HepG2 (cell line): ENCODE data around the gene SMAD7. TPM values are rescaled to one million over a fixed set of nuclear protein-coding genes. Genes with fewer than 3 reads are reported as not detected.

ENCODE experiments used
- AHR ChIP-seq: IDR thresholded peaks from 2 replicates; pipeline ENCODE4 v1.6.1; 2018; ENCODE audit warnings: missing genetic modification reagents, missing compliant biosample characterization
- AKNA ChIP-seq: sonication (generic); formaldehyde crosslinking; IDR thresholded peaks from 2 replicates; pipeline ENCODE4 v1.4.0; 2020; ENCODE audit warnings: missing genetic modification reagents, borderline replicate concordance
- HMGXB4 ChIP-seq, 2 experiments: sonication (generic) in 1 of 2; formaldehyde crosslinking in 1 of 2; IDR thresholded peaks; 2 replicates each; pipeline versions ENCODE4 v1.4.0 to v1.6.1; 2018 to 2020; ENCODE audit warnings: missing genetic modification reagents in 2 of 2, borderline replicate concordance in 1 of 2, low read depth in 1 of 2, mild to moderate bottlenecking in 1 of 2, missing biosample characterization in 1 of 2
- HNRNPLL ChIP-seq: fragments of 200-400 bp; formaldehyde crosslinking; IDR thresholded peaks from 2 replicates; pipeline ENCODE4 v1.6.1; 2017; ENCODE audit warnings: mild to moderate bottlenecking, low read depth, low read length; ENCODE audit not compliant: poor library complexity, severe bottlenecking
- ISL2 ChIP-seq: sonication (generic); formaldehyde crosslinking; IDR thresholded peaks from 2 replicates; pipeline ENCODE4 v1.5.0; 2020; ENCODE audit warnings: missing genetic modification reagents
- KLF13 ChIP-seq: sonication (generic); formaldehyde crosslinking; IDR thresholded peaks from 2 replicates; pipeline ENCODE4 v1.4.0; 2020; ENCODE audit warnings: mild to moderate bottlenecking, missing genetic modification reagents
- LCORL ChIP-seq, 2 experiments: fragments of 450-650 bp in 1 of 2; sonication (generic) in 1 of 2; formaldehyde crosslinking in 1 of 2; IDR thresholded peaks; 2 replicates each; pipeline versions ENCODE4 v1.5.0 to v1.6.1; 2017 to 2020; ENCODE audit warnings: antibody characterized with exemption in 1 of 2, missing genetic modification reagents in 1 of 2
- MAFF ChIP-seq: IDR thresholded peaks from 2 replicates; pipeline ENCODE4 v1.6.1; 2011; ENCODE audit warnings: low read depth, low read length, improper control_type of control experiment
- SP5 ChIP-seq: IDR thresholded peaks from 2 replicates; pipeline ENCODE4 v1.6.1; 2016; ENCODE audit warnings: low read depth, borderline replicate concordance
- TMF1 ChIP-seq: sonication (generic); formaldehyde crosslinking; IDR thresholded peaks from 2 replicates; pipeline ENCODE4 v1.8.1; 2022; ENCODE audit warnings: low read depth, missing genetic modification reagents
- ZFAT ChIP-seq: sonication (generic); formaldehyde crosslinking; conservative IDR thresholded peaks from 2 replicates; pipeline ENCODE4 v1.8.1; 2023; ENCODE audit warnings: missing genetic modification reagents, inconsistent platforms
- ZNF281 ChIP-seq: sonication (generic); formaldehyde crosslinking; IDR thresholded peaks from 2 replicates; pipeline ENCODE4 v1.4.0; 2020; ENCODE audit warnings: missing genetic modification reagents, borderline replicate concordance
- ZNF616 ChIP-seq: sonication (generic); formaldehyde crosslinking; IDR thresholded peaks from 2 replicates; pipeline ENCODE4 v1.5.0; 2020; ENCODE audit warnings: low read depth, mild to moderate bottlenecking, missing genetic modification reagents
- ZNF644 ChIP-seq: IDR thresholded peaks from 2 replicates; pipeline ENCODE4 v1.6.1; 2016; ENCODE audit warnings: low read depth
- polyA plus RNA-seq, 8 experiments: library from polyadenylated mRNA; depleted of rRNA in 3 of 8; stranded (reverse) in 7 of 8; unstranded in 1 of 8; fragments of >200 nt; fragmentation: Illumina TruSeq in 4 of 8; extraction: Trizol in 4 of 8; gene quantifications; 2 replicates each; pipeline versions ENCODE4 v1.2.1 to v1.2.3, GENCODE V29; 2011 to 2016; ENCODE audit warnings: low read depth in 4 of 8, missing spikeins in 1 of 8, mixed read lengths in 1 of 8; ENCODE audit not compliant: insufficient read depth in 1 of 8
- total RNA-seq, 5 experiments: library from RNA; depleted of rRNA; stranded (reverse); fragments of >200 nt; fragmentation: Illumina TruSeq; extraction: Trizol; gene quantifications; 2 replicates each; pipeline ENCODE4 v1.2.3, GENCODE V29; 2016; ENCODE audit warnings: low read depth in 1 of 5
- TF ChIP-seq, protein P1 (sequence below): sonication (generic); formaldehyde crosslinking; IDR thresholded peaks from 2 replicates; pipeline ENCODE4 v1.5.0; 2020; ENCODE audit warnings: missing genetic modification reagents
- TF ChIP-seq, protein P2 (sequence below): IDR thresholded peaks from 2 replicates; pipeline ENCODE4 v1.6.1; 2012; ENCODE audit warnings: inconsistent platforms
- TF ChIP-seq, protein P3 (sequence below): conservative IDR thresholded peaks from 2 replicates; pipeline ENCODE4 v1.6.1; 2018; ENCODE audit warnings: missing genetic modification reagents

Gene SMAD7
- total and polyA plus RNA-seq, 2 of the 13 experiments (the other 11 are each of a cell fraction or from before 2014, with no cell fraction given) = 17.4 to 24.7 TPM

DNA sequence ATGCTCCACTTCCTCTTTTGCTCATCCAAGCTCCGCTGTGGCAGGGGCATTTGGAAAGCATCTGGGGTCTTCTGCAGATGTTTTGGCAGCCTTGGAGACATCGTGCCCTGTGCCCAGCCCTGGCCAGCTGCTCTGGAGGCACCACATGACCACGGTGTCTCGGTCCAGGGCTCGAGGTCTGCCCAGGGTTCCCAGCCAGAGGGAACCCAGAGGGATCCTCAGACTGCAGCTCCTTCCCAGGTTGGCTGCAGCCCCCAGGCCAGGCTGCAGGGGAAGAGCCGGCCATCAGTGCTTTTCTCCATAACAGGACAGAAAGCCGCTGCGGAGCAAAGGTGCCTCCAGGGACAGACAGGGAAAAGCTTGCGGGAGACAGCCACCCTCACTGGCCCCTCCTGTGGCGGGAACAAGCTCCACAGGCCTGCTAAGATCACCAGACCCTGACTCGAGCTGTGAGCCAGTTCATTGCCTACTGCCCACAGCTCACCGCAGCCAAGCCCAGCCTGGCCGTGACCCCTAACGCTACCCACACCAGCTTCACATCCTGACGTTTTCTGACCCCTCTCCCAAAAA, 74.7 kb downstream of the SMAD7 start (continued):
- TF ChIP-seq AKNA (CRISPR knock-in tag) = no peak
- no peak for TF ChIP-seq SP5 (CRISPR knock-in tag)
- TF ChIP-seq ZNF616 (CRISPR knock-in tag) = no peak
- TF ChIP-seq ZNF281 = no peak
- no peak for TF ChIP-seq ISL2 (CRISPR knock-in tag)
- no peak for TF ChIP-seq ZFAT (CRISPR knock-in tag)
- TF ChIP-seq TMF1 (CRISPR knock-in tag) = no peak
- TF ChIP-seq HMGXB4 (CRISPR knock-in tag; IDR thresholded peaks at IDR 0.05; ENCODE audit: borderline replicate concordance in 1 of 2, low read depth in 1 of 2) = 0 out of 4 replicates have a peak, but pooled peaks of 1 of the 2 experiments have one; percentile 20
- TF ChIP-seq KLF13 = no peak
- TF ChIP-seq ZNF644 (CRISPR knock-in tag) = no peak
- no peak for TF ChIP-seq MAFF
- TF ChIP-seq LCORL (IDR thresholded peaks at IDR 0.05) = no peak
- TF ChIP-seq LCORL (CRISPR knock-in tag; IDR thresholded peaks at IDR 0.05) = no peak
- TF ChIP-seq AHR = no peak
- TF ChIP-seq, protein P1, sequence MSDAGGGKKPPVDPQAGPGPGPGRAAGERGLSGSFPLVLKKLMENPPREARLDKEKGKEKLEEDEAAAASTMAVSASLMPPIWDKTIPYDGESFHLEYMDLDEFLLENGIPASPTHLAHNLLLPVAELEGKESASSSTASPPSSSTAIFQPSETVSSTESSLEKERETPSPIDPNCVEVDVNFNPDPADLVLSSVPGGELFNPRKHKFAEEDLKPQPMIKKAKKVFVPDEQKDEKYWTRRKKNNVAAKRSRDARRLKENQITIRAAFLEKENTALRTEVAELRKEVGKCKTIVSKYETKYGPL (CRISPR knock-in tag) = no peak
- TF ChIP-seq, protein P2, sequence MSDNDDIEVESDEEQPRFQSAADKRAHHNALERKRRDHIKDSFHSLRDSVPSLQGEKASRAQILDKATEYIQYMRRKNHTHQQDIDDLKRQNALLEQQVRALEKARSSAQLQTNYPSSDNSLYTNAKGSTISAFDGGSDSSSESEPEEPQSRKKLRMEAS = no peak
- TF ChIP-seq, protein P3, sequence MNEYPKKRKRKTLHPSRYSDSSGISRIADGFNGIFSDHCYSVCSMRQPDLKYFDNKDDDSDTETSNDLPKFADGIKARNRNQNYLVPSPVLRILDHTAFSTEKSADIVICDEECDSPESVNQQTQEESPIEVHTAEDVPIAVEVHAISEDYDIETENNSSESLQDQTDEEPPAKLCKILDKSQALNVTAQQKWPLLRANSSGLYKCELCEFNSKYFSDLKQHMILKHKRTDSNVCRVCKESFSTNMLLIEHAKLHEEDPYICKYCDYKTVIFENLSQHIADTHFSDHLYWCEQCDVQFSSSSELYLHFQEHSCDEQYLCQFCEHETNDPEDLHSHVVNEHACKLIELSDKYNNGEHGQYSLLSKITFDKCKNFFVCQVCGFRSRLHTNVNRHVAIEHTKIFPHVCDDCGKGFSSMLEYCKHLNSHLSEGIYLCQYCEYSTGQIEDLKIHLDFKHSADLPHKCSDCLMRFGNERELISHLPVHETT = no peak
- TF ChIP-seq HNRNPLL = peak; percentile 24
